Right lobe of liver (tissue), 6 donors: ENCODE measurements around the gene EXOC3L2. TPM values are rescaled to one million over a fixed set of nuclear protein-coding genes. Genes with fewer than 3 reads are reported as not detected.

Experiments
- ATAC-seq, 4 donors: fragments of 200-7000 bp; cut with Tn5 transposase; one replicate each; pipeline ENCODE4 v1.9.1; 2020; ENCODE audit warnings: mild to moderate bottlenecking in 4 of 4, moderate library complexity in 4 of 4
- DNase-seq, 3 donors: peaks; one replicate each; pipeline ENCODE4 v3.0.0-alpha.2; 2020
- H3K27ac ChIP-seq, 3 donors: fragments of 200-600 bp; one replicate each; pipeline ENCODE4 v1.8.0; 2022
- H3K27me3 ChIP-seq, 2 donors: fragments of 200-600 bp; one replicate each; pipeline ENCODE4 v1.8.0; 2022
- H3K36me3 ChIP-seq, 4 donors: fragments of 200-600 bp; sonication (generic) in 1 of 4; one replicate each; pipeline versions ENCODE4 v1.5.1 to v1.8.0; 2017 to 2022; ENCODE audit warnings: control low read depth in 1 of 4
- H3K4me1 ChIP-seq, 4 donors: fragments of 200-600 bp; sonication (generic) in 1 of 4; one replicate each; pipeline versions ENCODE4 v1.5.1 to v1.8.0; 2017 to 2022; ENCODE audit warnings: control low read depth in 1 of 4
- H3K4me3 ChIP-seq, 3 donors: fragments of 200-600 bp; one replicate each; pipeline ENCODE4 v1.8.0; 2022
- H3K9me3 ChIP-seq, 4 donors: fragments of 200-600 bp; sonication (generic) in 1 of 4; one replicate each; pipeline versions ENCODE4 v1.5.1 to v1.8.0; 2017 to 2022; ENCODE audit warnings: control low read depth in 1 of 4
- POLR2A ChIP-seq: fragments of 450-650 bp; IDR thresholded peaks from one replicate; pipeline ENCODE4 v1.6.1; 2017; ENCODE audit warnings: antibody characterized with exemption, mild to moderate bottlenecking
- WGBS: methylation state at CpG from one replicate; pipeline ENCODE4 v1.1.6; 2018; ENCODE audit warnings: low coverage, low lambda C conversion rate; ENCODE audit not compliant: insufficient coverage; ENCODE audit errors: missing lambda C conversion rate; 5-methylcytosine and 5-hydroxymethylcytosine counted together
- intact Hi-C, 2 donors: fragments of 100-400 bp; cut with DNase I; formaldehyde crosslinking; loops; one replicate each; pipeline versions ENCODE4 v1.11.2 to v1.14.1; 2022
- total RNA-seq, 6 experiments: library from RNA; depleted of rRNA in 2 of 6; stranded (reverse); fragments of >200 nt in 2 of 6; fragmentation: NEBNext Ultra II Directional in 3 of 6; extraction: Animal tissue kit (Norgen Biotek cat#: 25700) in 3 of 6; gene quantifications; one replicate each; pipeline versions ENCODE4 v1.1.0 to v1.2.4, GENCODE V29; 2016 to 2023
- TF ChIP-seq, protein P1 (sequence below), 4 donors: fragments of 200-600 bp in 3 of 4; fragments of 450-650 bp in 1 of 4; IDR thresholded peaks; one replicate each; pipeline versions ENCODE4 v1.5.1 to v1.8.0; 2016 to 2022; ENCODE audit warnings: antibody characterized with exemption in 4 of 4, mild to moderate bottlenecking in 2 of 4
- donor health status: DM: no; HTN: yes; CAD: no.
- donor health status: DM: no; HTN: no; CAD: no.
- donor health status: DM: no; HTN: no; CAD: no.
- donor health status: DM: no; HTN: yes; CAD: no.
- donor health status: DM: no; HTN: yes; CAD: no.

The EXOC3L2 gene
- total RNA-seq, 6 experiments from 2014 or later = 1.8 to 6.9 (median 4.4) TPM

DNA sequence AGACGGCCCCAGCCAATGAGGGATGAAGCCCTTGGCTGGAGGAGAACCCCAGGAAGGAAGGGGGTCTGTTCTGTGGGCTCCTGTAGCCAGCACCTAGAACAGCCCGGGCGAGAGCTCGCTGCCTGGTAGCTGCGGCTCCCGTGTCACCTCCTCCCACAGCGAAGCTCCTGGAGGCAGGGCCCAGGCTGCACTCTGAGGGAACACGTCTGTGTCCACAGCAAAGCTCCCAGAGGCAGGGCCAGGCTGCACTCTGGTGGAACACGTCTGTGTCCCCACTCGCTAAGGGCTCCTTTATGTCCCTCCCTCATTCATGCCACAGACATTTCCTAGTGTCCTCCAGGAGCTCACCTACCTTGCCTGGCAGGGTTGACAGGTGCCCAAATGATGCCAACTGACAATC is 75.6 kb downstream of the EXOC3L2 start:
- WGBS = 100% methylated on average over 3 of the region's 10 CpGs
- DNase-seq = no peak
- no peak for ATAC-seq
- intact Hi-C loops = no loop called here
- Histone ChIP-seq H3K27me3 (no peaks in the 10 kb centered on the region), H3K4me3 (no peak overlapping the region), H3K36me3 (no peaks in the 10 kb centered on the region), H3K9me3 (no peaks in the 10 kb centered on the region), H3K4me1 (no peaks in the 10 kb centered on the region), H3K27ac (no peak overlapping the region)
- TF ChIP-seq POLR2A = no peak
- TF ChIP-seq, protein P1, sequence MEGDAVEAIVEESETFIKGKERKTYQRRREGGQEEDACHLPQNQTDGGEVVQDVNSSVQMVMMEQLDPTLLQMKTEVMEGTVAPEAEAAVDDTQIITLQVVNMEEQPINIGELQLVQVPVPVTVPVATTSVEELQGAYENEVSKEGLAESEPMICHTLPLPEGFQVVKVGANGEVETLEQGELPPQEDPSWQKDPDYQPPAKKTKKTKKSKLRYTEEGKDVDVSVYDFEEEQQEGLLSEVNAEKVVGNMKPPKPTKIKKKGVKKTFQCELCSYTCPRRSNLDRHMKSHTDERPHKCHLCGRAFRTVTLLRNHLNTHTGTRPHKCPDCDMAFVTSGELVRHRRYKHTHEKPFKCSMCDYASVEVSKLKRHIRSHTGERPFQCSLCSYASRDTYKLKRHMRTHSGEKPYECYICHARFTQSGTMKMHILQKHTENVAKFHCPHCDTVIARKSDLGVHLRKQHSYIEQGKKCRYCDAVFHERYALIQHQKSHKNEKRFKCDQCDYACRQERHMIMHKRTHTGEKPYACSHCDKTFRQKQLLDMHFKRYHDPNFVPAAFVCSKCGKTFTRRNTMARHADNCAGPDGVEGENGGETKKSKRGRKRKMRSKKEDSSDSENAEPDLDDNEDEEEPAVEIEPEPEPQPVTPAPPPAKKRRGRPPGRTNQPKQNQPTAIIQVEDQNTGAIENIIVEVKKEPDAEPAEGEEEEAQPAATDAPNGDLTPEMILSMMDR (IDR thresholded peaks at IDR 0.05) = no peak

DNA sequence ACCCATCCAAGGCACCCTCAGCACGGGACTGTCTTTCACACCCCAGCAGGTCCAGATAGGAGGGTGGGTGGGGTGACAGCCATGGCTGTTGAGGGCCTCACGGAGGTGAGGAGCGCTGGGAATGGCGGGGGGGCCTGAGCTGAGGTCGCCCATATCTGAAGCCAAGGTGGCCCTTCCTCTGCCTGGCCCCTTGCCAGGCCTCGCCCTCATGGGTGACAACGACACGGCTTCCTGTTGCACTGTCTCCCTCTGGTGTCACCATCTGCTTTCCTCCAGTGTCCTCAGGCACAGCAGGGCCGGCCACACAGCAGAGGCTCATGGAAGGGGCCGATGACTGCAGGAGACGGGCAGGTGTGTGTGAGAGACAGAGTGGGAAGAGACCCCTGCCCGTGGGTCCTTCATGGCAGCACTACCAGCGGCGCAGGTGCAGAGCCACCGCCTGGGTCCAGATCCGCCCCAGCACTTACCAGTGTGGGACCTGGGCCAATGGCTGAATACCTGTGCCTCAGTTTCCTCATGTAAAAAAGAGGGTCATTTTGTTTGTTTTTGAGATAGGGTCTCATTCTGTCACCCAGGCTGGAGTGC is 76.3 kb downstream of the EXOC3L2 start:
- Histone ChIP-seq H3K4me3 (no peak overlapping the region), H3K27ac (no peak overlapping the region), H3K36me3 (no peaks in the 10 kb centered on the region), H3K9me3 (no peaks in the 10 kb centered on the region), H3K27me3 (no peaks in the 10 kb centered on the region), H3K4me1 (no peaks in the 10 kb centered on the region)
- intact Hi-C loops = no loop called here
- DNase-seq (no peak), ATAC-seq (no peak)
- no CpG with 5 or more reads among the region's 16 CpGs for WGBS
- no peak for TF ChIP-seq POLR2A
- TF ChIP-seq, protein P1 (IDR thresholded peaks at IDR 0.05) = no peak

DNA sequence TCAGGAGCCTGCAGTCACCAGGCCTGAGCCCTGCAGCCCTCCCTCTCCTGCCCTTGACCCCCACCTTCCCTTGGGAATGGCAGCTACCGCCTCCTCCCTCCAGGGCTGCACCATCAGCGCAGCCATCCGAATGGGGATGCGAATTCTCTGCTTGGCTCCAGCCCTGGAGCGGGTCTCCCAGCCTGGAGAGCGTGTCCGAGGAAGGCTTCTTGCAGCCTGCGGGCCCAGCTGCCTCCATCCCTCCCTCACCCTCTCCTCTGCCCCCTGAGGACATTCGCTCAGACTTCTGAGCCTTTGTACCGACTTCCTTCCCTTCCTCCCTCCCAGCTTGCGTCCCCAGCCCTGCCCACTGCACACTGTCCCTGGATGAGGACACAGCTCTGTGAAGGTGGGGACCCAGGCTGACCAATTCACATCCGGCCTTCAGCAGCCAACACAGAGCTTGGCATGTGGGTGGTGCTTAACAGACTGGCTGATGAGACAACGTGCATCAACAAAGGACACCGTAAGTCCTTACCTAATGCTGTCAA is 78.4 kb downstream of the EXOC3L2 start:
- DNase-seq (no peak), ATAC-seq (peak in 1 of 4 donors; percentile 6)
- Histone ChIP-seq H3K27me3 (no peaks in the 10 kb centered on the region), H3K9me3 (no peaks in the 10 kb centered on the region), H3K27ac (no peak overlapping the region), H3K36me3 (no peaks in the 10 kb centered on the region), H3K4me3 (no peak overlapping the region), H3K4me1 (no peaks in the 10 kb centered on the region)
- WGBS = 72% methylated on average over 5 of the region's 14 CpGs
- TF ChIP-seq POLR2A = no peak
- TF ChIP-seq, protein P1 (IDR thresholded peaks at IDR 0.05) = no peak
- intact Hi-C loops = no loop called here

DNA sequence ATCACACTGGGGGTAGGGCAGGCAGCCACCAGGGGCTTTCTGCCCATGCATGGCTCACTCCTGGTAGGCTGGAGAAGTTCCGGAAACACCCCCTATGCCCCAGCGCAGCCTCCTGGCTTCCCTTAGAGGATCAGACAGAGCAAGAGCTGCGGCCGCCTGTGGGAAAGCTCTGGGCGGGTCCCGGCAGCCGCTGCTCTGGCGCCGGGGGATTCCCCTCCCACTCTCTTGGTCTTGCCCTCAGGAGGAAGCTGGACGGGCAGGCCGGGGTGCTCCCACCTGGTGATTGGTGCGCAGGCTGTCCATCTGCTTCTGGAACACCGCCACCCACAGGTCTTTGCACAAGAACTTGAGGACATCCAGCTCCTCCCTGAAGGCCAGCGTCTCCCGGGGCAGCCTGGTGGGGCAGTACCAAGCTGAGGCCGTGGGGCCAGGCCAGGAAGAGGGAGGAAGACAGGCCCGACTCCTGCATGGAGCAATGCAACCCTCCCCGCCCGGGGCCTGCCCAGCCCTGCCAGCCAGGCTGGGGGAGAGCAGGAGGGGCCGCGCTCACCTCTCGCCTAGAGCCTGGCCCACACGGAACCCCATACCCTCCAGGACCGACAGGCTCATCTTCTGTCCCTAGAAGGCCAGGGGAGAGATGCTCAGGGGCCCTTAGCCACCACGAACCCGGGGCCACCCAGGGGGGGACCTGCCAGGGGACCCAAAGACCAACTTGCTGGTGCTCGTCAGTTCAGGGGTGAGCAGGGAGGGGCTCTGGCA is 80.5 kb downstream of the EXOC3L2 start:
- WGBS = 0% methylated on average over 1 of the region's 27 CpGs
- H3K4me1 ChIP-seq = no peaks in the 10 kb centered on the region
- no peaks in the 10 kb centered on the region for H3K36me3 ChIP-seq
- H3K27me3 ChIP-seq = no peaks in the 10 kb centered on the region
- peak in 2 of 3 donors; percentile 47 to 49 for DNase-seq
- no peak overlapping the region for H3K4me3 ChIP-seq
- no peaks in the 10 kb centered on the region for H3K9me3 ChIP-seq
- TF ChIP-seq POLR2A = no peak
- TF ChIP-seq, protein P1 (IDR thresholded peaks at IDR 0.05) = no peak
- no peak overlapping the region for H3K27ac ChIP-seq
- peak in 3 of 4 donors; percentile 29 to 51 (median 45) for ATAC-seq
- intact Hi-C loops = no loop called here
